ENCODE data around the gene TMEM51.
"Not testable (repeated sequence)": the region's sequence is repeated elsewhere in the genome, so short reads cannot be mapped to it uniquely, and the experiment has no call there.

The TMEM51 gene

GRCh38 chr1:15132965-15133364 lies 20.6 kb upstream of the TMEM51 start:
- TF ChIP-seq CTCF (IDR thresholded peaks at IDR 0.05; ENCODE audit: low read depth, low read length, missing control alignments): no peak
- no peak overlapping the region for H3K4me3 ChIP-seq (ENCODE audit: low read depth, low read length)
- DNase-seq (ENCODE audit: low read depth): no peak

GRCh38 chr1:15134285-15134684 lies 19.3 kb upstream of the TMEM51 start:
- H3K4me3 ChIP-seq (ENCODE audit: low read depth, low read length): no peak overlapping the region
- no peak for DNase-seq (ENCODE audit: low read depth)
- TF ChIP-seq CTCF (IDR thresholded peaks at IDR 0.05; ENCODE audit: low read depth, low read length, missing control alignments): no peak

- not testable (repeated sequence) for DNase-seq (ENCODE audit: low read depth); H3K4me3 ChIP-seq (ENCODE audit: low read depth, low read length)
These were observed 17.9 kb upstream of the TMEM51 start for GRCh38 chr1:15135604-15136003.

- no peak for TF ChIP-seq CTCF (IDR thresholded peaks at IDR 0.05; ENCODE audit: low read depth, low read length, missing control alignments)
- DNase-seq (ENCODE audit: low read depth): no peak
- no peak overlapping the region for H3K4me3 ChIP-seq (ENCODE audit: low read depth, low read length)
These were observed 15.7 kb upstream of the TMEM51 start for GRCh38 chr1:15137809-15138208.

- DNase-seq (ENCODE audit: low read depth): no peak
- no peak for TF ChIP-seq CTCF (IDR thresholded peaks at IDR 0.05; ENCODE audit: low read depth, low read length, missing control alignments)
- no peak overlapping the region for H3K4me3 ChIP-seq (ENCODE audit: low read depth, low read length)
These were observed 13.7 kb upstream of the TMEM51 start for GRCh38 chr1:15139654-15140350.

- no peak for TF ChIP-seq CTCF (IDR thresholded peaks at IDR 0.05; ENCODE audit: low read depth, low read length, missing control alignments)
- DNase-seq (ENCODE audit: low read depth): no peak
- no peak overlapping the region for H3K4me3 ChIP-seq (ENCODE audit: low read depth, low read length)
These were observed 11.5 kb upstream of the TMEM51 start for GRCh38 chr1:15141935-15142539.

GRCh38 chr1:15145327-15145726 lies 8.2 kb upstream of the TMEM51 start:
- no peak overlapping the region for H3K4me3 ChIP-seq (ENCODE audit: low read depth, low read length)
- TF ChIP-seq CTCF (IDR thresholded peaks at IDR 0.05; ENCODE audit: low read depth, low read length, missing control alignments): no peak
- no peak for DNase-seq (ENCODE audit: low read depth)

Data from GM12864 (cell line).